HepG2 (cell line): ENCODE measurements around the gene NELFB. TPM values are rescaled to one million over a fixed set of nuclear protein-coding genes. Genes with fewer than 3 reads are reported as not detected.

Experiments
- ARNT2 ChIP-seq: sonication (generic); formaldehyde crosslinking; IDR thresholded peaks from 2 replicates; pipeline ENCODE4 v1.8.0; 2022; ENCODE audit warnings: mild to moderate bottlenecking, low read depth, missing genetic modification reagents, moderate library complexity
- CHD4 ChIP-seq: fragments of 200-600 bp; sonication (generic); IDR thresholded peaks from 2 replicates; pipeline ENCODE4 v1.7.0; 2017; ENCODE audit warnings: mild to moderate bottlenecking, low read length, borderline replicate concordance
- GABPB1 ChIP-seq: IDR thresholded peaks from 2 replicates; pipeline ENCODE4 v1.6.1; 2016; ENCODE audit warnings: mild to moderate bottlenecking, missing genetic modification reagents, moderate library complexity, missing compliant biosample characterization
- GPBP1L1 ChIP-seq: sonication (generic); formaldehyde crosslinking; IDR thresholded peaks from 2 replicates; pipeline ENCODE4 v1.5.0; 2020; ENCODE audit warnings: mild to moderate bottlenecking, missing genetic modification reagents
- MIER2 ChIP-seq: IDR thresholded peaks from 2 replicates; pipeline ENCODE4 v1.6.1; 2016; ENCODE audit warnings: missing biosample characterization, missing genetic modification reagents
- TMF1 ChIP-seq: sonication (generic); formaldehyde crosslinking; IDR thresholded peaks from 2 replicates; pipeline ENCODE4 v1.8.1; 2022; ENCODE audit warnings: low read depth, missing genetic modification reagents
- ZBTB44 ChIP-seq: sonication (generic); formaldehyde crosslinking; IDR thresholded peaks from 2 replicates; pipeline ENCODE4 v1.4.0; 2020; ENCODE audit warnings: missing genetic modification reagents
- ZFP37 ChIP-seq: sonication (generic); formaldehyde crosslinking; IDR thresholded peaks from 2 replicates; pipeline ENCODE4 v1.4.0; 2020; ENCODE audit warnings: missing genetic modification reagents, borderline replicate concordance
- ZNF17 ChIP-seq: sonication (generic); formaldehyde crosslinking; IDR thresholded peaks from 2 replicates; pipeline ENCODE4 v1.5.0; 2020; ENCODE audit warnings: mild to moderate bottlenecking, missing genetic modification reagents
- ZNF275 ChIP-seq: sonication (generic); formaldehyde crosslinking; IDR thresholded peaks from 2 replicates; pipeline ENCODE4 v1.8.0; 2022; ENCODE audit warnings: missing genetic modification reagents, mild to moderate bottlenecking, inconsistent platforms, borderline replicate concordance
- ZNF280D ChIP-seq: sonication (generic); formaldehyde crosslinking; IDR thresholded peaks from 2 replicates; pipeline ENCODE4 v1.5.1; 2020; ENCODE audit warnings: mild to moderate bottlenecking, missing genetic modification reagents
- ZNF367 ChIP-seq: sonication (generic); formaldehyde crosslinking; IDR thresholded peaks from 2 replicates; pipeline ENCODE4 v1.4.0; 2020; ENCODE audit warnings: missing genetic modification reagents, borderline replicate concordance
- ZNF441 ChIP-seq: sonication (generic); formaldehyde crosslinking; IDR thresholded peaks from 2 replicates; pipeline ENCODE4 v1.7.0; 2021; ENCODE audit warnings: missing genetic modification reagents, borderline replicate concordance
- polyA plus RNA-seq, 8 experiments: library from polyadenylated mRNA; depleted of rRNA in 3 of 8; stranded (reverse) in 7 of 8; unstranded in 1 of 8; fragments of >200 nt; fragmentation: Illumina TruSeq in 4 of 8; extraction: Trizol in 4 of 8; gene quantifications; 2 replicates each; pipeline versions ENCODE4 v1.2.1 to v1.2.3, GENCODE V29; 2011 to 2016; ENCODE audit warnings: low read depth in 4 of 8, missing spikeins in 1 of 8, mixed read lengths in 1 of 8; ENCODE audit not compliant: insufficient read depth in 1 of 8
- total RNA-seq, 5 experiments: library from RNA; depleted of rRNA; stranded (reverse); fragments of >200 nt; fragmentation: Illumina TruSeq; extraction: Trizol; gene quantifications; 2 replicates each; pipeline ENCODE4 v1.2.3, GENCODE V29; 2016; ENCODE audit warnings: low read depth in 1 of 5
- TF ChIP-seq, protein P1 (sequence below): sonication (generic); formaldehyde crosslinking; IDR thresholded peaks from 2 replicates; pipeline ENCODE4 v1.5.1; 2020; ENCODE audit warnings: mild to moderate bottlenecking, moderate library complexity, missing genetic modification reagents
- TF ChIP-seq, protein P2 (sequence below): sonication (generic); formaldehyde crosslinking; conservative IDR thresholded peaks from 2 replicates; pipeline ENCODE4 v1.4.0; 2020; ENCODE audit warnings: missing genetic modification reagents
- TF ChIP-seq, protein P3 (sequence below): sonication (generic); formaldehyde crosslinking; IDR thresholded peaks from 2 replicates; pipeline ENCODE4 v1.4.0; 2020; ENCODE audit warnings: mild to moderate bottlenecking, missing genetic modification reagents

The NELFB gene
- total and polyA plus RNA-seq, 2 of the 13 experiments (the other 11 are each of a cell fraction or from before 2014, with no cell fraction given), result 26.5 to 45.8 TPM

DNA sequence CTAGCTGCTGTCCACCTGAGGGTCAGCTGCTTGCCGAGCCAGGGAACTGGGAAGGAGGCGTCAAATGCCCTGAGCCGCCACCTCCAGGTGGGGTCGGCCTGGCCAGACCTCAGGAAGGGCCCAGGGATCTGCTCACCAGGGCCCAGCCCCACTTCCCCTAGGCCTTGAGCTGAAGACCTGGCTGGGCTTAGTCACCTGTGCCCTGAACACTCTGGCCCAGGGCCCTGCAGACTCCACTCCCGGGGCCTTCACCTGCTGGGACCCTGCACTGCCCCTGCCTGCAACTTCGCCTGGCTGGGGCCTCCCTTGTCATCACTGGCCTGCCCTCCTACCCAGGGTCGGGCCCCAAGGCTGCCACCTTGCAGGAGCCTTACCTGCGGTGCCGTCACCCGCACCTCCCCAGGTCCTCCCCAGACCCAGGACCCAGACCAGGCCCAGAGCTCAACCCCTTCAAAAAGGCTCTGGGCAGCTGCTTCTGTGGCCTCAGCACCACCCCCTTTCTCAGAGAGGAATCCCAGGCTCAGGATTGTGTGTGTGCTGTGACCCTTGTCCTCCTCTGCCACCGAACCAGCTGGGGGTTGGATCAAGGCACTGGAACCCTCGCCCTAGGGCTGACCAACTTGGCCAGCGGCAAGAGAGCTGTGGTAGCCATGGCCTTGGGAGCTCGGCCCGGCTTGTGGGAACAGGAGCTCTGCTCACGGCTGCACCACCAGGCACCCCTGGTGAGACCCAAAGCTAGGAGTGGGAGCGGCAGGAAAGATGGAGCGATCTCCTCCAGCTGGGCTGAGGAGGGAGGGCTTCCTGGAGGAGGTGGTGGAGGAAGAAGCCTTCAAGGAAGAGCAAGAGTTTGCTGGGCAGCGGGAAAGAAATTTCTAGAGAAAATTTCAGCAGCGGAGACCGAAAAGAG lies 1.2 kb upstream of the NELFB start (continued):
- TF ChIP-seq, protein P1, sequence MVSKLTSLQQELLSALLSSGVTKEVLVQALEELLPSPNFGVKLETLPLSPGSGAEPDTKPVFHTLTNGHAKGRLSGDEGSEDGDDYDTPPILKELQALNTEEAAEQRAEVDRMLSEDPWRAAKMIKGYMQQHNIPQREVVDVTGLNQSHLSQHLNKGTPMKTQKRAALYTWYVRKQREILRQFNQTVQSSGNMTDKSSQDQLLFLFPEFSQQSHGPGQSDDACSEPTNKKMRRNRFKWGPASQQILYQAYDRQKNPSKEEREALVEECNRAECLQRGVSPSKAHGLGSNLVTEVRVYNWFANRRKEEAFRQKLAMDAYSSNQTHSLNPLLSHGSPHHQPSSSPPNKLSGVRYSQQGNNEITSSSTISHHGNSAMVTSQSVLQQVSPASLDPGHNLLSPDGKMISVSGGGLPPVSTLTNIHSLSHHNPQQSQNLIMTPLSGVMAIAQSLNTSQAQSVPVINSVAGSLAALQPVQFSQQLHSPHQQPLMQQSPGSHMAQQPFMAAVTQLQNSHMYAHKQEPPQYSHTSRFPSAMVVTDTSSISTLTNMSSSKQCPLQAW (CRISPR knock-in tag), result peak; percentile 60; the same call in 1 of the 2 replicates
- TF ChIP-seq CHD4 (no peak), ZNF17 (no peak), ZNF367 (no peak), TMF1 (CRISPR knock-in tag) (peak; percentile 64; the same call in 1 of the 2 replicates), ZNF275 (CRISPR knock-in tag) (no peak), ZNF280D (no peak), ZFP37 (CRISPR knock-in tag) (no peak), ZNF441 (CRISPR knock-in tag) (no peak), ARNT2 (CRISPR knock-in tag) (no peak), GPBP1L1 (CRISPR knock-in tag) (no peak), MIER2 (no peak), GABPB1 (CRISPR knock-in tag) (peak; percentile 34; the same call in 1 of the 2 replicates), ZBTB44 (CRISPR knock-in tag) (no peak)
- TF ChIP-seq, protein P2, sequence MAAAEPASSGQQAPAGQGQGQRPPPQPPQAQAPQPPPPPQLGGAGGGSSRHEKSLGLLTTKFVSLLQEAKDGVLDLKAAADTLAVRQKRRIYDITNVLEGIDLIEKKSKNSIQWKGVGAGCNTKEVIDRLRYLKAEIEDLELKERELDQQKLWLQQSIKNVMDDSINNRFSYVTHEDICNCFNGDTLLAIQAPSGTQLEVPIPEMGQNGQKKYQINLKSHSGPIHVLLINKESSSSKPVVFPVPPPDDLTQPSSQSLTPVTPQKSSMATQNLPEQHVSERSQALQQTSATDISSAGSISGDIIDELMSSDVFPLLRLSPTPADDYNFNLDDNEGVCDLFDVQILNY (CRISPR knock-in tag), result no peak
- TF ChIP-seq, protein P3, sequence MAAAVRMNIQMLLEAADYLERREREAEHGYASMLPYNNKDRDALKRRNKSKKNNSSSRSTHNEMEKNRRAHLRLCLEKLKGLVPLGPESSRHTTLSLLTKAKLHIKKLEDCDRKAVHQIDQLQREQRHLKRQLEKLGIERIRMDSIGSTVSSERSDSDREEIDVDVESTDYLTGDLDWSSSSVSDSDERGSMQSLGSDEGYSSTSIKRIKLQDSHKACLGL, result peak; percentile 64
